ENCODE measurements around the gene ANKEF1.

Gene ANKEF1

DNA sequence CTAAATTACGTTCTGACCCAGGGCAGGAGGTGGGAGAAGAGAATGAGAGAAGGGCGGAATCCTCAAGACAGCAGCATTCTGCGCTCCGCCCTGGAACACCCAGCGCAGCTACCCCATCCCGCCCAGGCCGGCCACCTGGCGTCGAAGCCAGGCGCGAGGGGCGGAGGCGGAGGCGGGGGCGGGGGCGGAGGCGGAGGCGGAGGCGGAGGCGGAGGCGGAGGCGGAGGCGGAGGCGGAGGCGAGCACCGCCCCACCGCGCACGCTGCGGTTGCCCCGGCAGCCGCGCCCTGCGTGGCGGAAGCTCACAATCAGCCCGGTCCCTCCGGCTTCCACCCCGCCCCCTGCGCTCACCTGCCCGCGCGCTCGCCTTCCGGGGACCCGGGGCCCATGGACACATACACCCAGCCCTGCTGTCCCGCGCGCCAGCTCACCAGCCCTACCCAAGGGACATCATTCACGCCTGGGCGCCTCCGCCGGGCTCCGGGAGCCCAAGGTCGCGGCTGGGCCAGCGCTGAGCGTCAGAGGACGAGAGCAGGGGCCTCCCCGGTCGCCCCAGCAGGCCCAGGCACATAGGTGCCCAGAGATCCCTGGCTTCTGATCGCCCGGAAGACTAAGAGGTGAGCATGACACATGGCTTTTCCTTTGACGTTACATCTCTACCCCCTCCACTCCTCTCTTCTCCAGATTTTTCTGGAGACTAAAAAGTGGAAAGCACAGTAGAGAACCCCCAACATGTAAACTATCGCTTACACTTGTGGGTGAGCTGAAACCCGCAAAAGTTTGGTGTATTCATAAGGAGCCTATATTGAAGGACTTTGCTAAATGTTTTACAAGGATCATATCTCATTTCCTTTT lies at the start of gene ANKEF1:
Gene ANKEF1, plus strand, starts transcription at position 271 of the 855 bp plus-strand sequence. CDS start 3,315 bp downstream, outside the sequence.
- Histone ChIP-seq H4K20me1 (ENCODE audit: insufficient read depth, low read length) (no peaks in the 10 kb centered on the region), H3K4me3 (ENCODE audit: low read depth in 1 of 2, low read length in 2 of 2) (no peak within 1 kb of the TSS), H3K9ac (ENCODE audit: low read depth, low read length) (no peak within 1 kb of the TSS), H2AFZ (ENCODE audit: low read depth, low read length) (no peak within 1 kb of the TSS), H3K4me1 (ENCODE audit: insufficient read depth, low read length) (no peaks in the 10 kb centered on the region), H3K79me2 (ENCODE audit: insufficient read depth, low read length) (no peaks in the 10 kb centered on the region), H3K4me2 (ENCODE audit: insufficient read depth, low read length) (no peak within 1 kb of the TSS), H3K27ac (ENCODE audit: low read length) (no peak within 1 kb of the TSS), H3K27me3 (ENCODE audit: insufficient read depth, low read length, poor library complexity) (peaks cover 9% of the 10 kb centered on the region), H3K9me3 (ENCODE audit: insufficient read depth, low read length, severe bottlenecking) (no peaks in the 10 kb centered on the region), H3K36me3 (ENCODE audit: insufficient read depth, low read length) (no peaks in the 10 kb centered on the region)
- DNase-seq: no peak
- no peak for ATAC-seq (ENCODE audit: insufficient read depth, low read depth)
- TF ChIP-seq EZH2 (IDR thresholded peaks at IDR 0.05; ENCODE audit: borderline replicate concordance, low read depth, low read length, severe bottlenecking): no peak
- TF ChIP-seq CTCF (IDR thresholded peaks at IDR 0.05; ENCODE audit: borderline replicate concordance, extremely low read depth, low read length, poor library complexity, severe bottlenecking): no peak

DNA sequence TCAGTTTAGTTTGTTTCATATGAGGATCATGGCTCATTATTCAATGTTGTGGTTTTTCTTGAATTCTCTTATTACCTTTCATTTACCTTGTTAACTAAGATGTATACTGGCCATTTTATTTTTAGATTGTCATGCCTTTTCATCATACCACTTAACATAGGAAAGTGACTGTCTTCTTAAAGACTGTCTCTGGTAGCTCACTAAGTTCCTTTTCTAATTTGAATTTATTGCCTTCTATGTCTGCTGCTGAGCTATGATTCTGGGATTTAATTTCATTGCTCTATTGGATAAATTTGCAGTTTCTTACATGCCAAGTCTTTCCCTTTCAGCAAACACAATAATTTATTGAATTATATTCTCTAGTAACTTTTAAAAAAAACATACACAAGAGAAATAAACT lies 49.5 kb upstream of the ANKEF1 start:
- H3K4me1 ChIP-seq (ENCODE audit: insufficient read depth, low read length): no peaks in the 10 kb centered on the region
- H3K36me3 ChIP-seq (ENCODE audit: insufficient read depth, low read length): no peaks in the 10 kb centered on the region
- no peak for TF ChIP-seq CTCF (IDR thresholded peaks at IDR 0.05; ENCODE audit: borderline replicate concordance, extremely low read depth, low read length, poor library complexity, severe bottlenecking)
- no peak for TF ChIP-seq EZH2 (IDR thresholded peaks at IDR 0.05; ENCODE audit: borderline replicate concordance, low read depth, low read length, severe bottlenecking)
- no peaks in the 10 kb centered on the region for H4K20me1 ChIP-seq (ENCODE audit: insufficient read depth, low read length)
- H2AFZ ChIP-seq (ENCODE audit: low read depth, low read length): no peak overlapping the region
- ATAC-seq (ENCODE audit: insufficient read depth, low read depth) (no peak), DNase-seq (no peak)
- H3K79me2 ChIP-seq (ENCODE audit: insufficient read depth, low read length): no peaks in the 10 kb centered on the region
- no peak overlapping the region for H3K4me3 ChIP-seq (ENCODE audit: low read depth in 1 of 2, low read length in 2 of 2)
- H3K27ac ChIP-seq (ENCODE audit: low read length): no peak overlapping the region
- peaks cover 5% of the 10 kb centered on the region for H3K27me3 ChIP-seq (ENCODE audit: insufficient read depth, low read length, poor library complexity)
- H3K4me2 ChIP-seq (ENCODE audit: insufficient read depth, low read length): no peak overlapping the region
- no peak overlapping the region for H3K9ac ChIP-seq (ENCODE audit: low read depth, low read length)
- no peaks in the 10 kb centered on the region for H3K9me3 ChIP-seq (ENCODE audit: insufficient read depth, low read length, severe bottlenecking)

DNA sequence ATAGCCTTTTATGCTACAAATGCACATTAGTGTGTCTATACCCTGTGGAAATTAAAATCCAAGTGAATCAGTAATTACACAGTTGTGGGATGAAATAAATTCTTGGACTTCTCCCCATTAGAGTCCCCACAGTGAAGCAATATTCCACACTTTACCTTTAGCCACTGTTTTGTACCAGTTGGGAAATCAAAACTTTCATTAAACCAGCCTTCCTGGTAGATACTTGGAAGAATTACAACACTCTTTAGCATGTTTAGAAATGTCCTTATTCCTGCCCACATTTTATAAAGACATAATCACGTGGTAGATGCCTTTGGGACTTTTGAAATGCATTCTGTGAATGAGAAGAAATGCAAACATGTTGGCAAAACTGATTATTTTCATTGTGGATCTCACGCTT lies 49.0 kb upstream of the ANKEF1 start:
- no peaks in the 10 kb centered on the region for H4K20me1 ChIP-seq (ENCODE audit: insufficient read depth, low read length)
- H3K9me3 ChIP-seq (ENCODE audit: insufficient read depth, low read length, severe bottlenecking): no peaks in the 10 kb centered on the region
- peaks cover 5% of the 10 kb centered on the region for H3K27me3 ChIP-seq (ENCODE audit: insufficient read depth, low read length, poor library complexity)
- H2AFZ ChIP-seq (ENCODE audit: low read depth, low read length): no peak overlapping the region
- no peaks in the 10 kb centered on the region for H3K4me1 ChIP-seq (ENCODE audit: insufficient read depth, low read length)
- no peak overlapping the region for H3K4me2 ChIP-seq (ENCODE audit: insufficient read depth, low read length)
- no peaks in the 10 kb centered on the region for H3K36me3 ChIP-seq (ENCODE audit: insufficient read depth, low read length)
- DNase-seq: no peak
- H3K9ac ChIP-seq (ENCODE audit: low read depth, low read length): no peak overlapping the region
- no peak overlapping the region for H3K4me3 ChIP-seq (ENCODE audit: low read depth in 1 of 2, low read length in 2 of 2)
- H3K79me2 ChIP-seq (ENCODE audit: insufficient read depth, low read length): no peaks in the 10 kb centered on the region
- TF ChIP-seq CTCF (IDR thresholded peaks at IDR 0.05; ENCODE audit: borderline replicate concordance, extremely low read depth, low read length, poor library complexity, severe bottlenecking) (no peak), EZH2 (IDR thresholded peaks at IDR 0.05; ENCODE audit: borderline replicate concordance, low read depth, low read length, severe bottlenecking) (no peak)
- H3K27ac ChIP-seq (ENCODE audit: low read length): no peak overlapping the region
- no peak for ATAC-seq (ENCODE audit: insufficient read depth, low read depth)

All from DND-41 (cell line).